M059J (cell line): ENCODE data around the gene KRT86. TPM values are rescaled to one million over a fixed set of nuclear protein-coding genes. Genes with fewer than 3 reads are reported as not detected.
"Not testable (repeated sequence)": the region's sequence is repeated elsewhere in the genome, so short reads cannot be mapped to it uniquely, and the experiment has no call there.

Experiments used
- DNase-seq: peaks from one replicate; pipeline ENCODE4 v3.0.0-alpha.2; 2012; ENCODE audit warnings: low read depth
- total RNA-seq: library from RNA; depleted of rRNA; stranded (reverse); fragments of >200 nt; shearing (Covaris generic); gene quantifications from 2 replicates; pipeline ENCODE4 v1.2.3, GENCODE V29; 2014

The KRT86 gene
- total RNA-seq, 1 experiment from 2014 or later = 8.1 TPM

- no peak for DNase-seq
Observed at GRCh38 chr12:52238916-52239646, 35.4 kb upstream of the KRT86 start.

GRCh38 chr12:52239767-52240166, 34.7 kb upstream of the KRT86 start:
- DNase-seq = no peak

DNA sequence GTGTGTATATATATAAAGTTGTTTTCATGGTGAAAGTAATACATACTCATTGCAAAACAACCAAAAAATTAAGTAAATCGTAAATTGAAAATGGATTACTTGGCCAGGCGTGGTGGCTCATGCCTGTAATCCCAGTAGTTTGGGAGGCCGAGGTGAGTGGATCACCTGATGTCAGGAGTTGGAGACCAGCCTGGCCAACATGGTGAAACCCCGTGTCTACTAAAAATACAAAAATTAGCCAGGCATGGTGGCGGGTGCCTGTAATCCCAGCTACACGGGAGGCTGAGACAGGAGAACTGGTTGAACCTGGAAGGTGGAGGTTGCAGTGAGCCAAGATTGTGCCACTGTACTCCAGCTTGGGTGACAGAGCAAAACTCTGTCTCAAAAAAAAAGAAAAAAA, 34.2 kb upstream of the KRT86 start:
- not testable (repeated sequence) for DNase-seq

GRCh38 chr12:52241205-52241842, 33.1 kb upstream of the KRT86 start:
- DNase-seq = no peak

DNA sequence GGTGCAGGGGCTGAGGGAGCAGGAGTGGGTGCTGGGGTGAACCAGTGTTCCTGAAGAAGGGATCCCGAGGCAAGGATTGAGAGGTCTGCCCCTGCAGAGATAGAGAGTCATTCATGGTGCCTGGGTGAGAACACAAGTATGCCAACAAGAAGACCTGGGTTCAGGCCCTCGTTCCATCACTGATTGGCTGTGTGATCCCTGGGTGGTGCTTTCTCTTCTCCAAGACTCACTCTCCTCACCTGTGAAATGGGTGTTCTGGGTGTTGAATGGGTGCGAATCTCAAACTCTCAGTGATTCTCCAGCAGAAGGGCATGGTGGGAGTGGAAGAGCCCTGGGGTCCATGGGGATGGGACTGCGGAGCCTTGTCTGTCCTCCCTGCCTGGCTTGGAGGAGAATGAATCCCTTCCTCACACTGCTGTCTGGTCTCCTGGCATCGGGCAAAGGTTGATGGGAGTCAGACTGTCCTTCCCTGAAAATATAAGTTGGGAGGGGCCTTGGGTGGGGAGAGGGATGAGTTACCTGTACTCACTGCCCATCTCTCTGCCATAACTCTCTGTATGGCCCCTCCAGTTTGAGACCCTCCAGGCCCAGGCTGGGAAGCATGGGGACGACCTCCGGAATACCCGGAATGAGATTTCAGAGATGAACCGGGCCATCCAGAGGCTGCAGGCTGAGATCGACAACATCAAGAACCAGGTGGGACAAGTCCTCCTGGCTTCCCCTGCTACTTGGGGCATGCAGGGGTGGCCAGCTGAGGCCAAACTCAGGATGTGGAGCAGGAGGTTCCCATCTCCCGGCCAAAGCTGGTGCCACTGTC, 31.8 kb upstream of the KRT86 start:
- no peak for DNase-seq

- peak; percentile 74 for DNase-seq
Observed at GRCh38 chr12:52243259-52243855, 31.1 kb upstream of the KRT86 start.

DNA sequence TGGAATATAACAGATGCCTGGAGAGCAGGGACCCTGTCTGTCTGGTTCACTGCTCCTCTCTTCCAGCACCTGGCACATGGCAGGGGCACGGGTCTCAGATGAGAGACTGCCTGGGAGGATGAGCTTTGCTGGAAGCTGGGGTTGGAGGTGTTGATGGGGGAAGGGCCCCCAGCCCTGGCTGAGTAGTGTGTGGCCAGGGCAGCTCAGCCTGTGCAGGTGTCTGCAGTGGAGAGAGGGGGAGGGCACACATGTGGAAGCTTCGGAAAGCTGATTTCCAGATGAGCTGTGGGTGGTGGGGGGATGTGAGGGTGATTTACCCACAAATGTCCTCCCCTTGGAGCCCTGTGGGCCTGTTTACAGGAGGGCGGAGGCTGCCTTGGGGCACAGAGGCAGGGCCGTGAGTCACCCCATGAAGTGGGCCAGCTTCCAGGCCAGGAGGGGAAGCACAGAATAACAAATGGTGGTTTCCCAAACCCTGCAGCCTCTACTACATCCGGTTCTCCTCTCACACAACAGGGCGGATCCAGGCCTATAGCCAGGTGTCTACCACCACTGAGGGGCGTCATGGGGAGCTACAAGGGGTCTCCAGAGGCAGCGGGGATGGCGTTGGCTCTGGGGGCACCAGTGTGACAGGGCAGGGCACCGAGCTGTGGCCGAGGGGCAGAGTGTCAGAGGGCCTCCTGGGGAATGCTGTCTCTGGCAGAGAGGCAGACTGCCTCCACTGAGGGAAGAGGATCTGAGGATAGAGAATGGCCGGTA, 30.4 kb upstream of the KRT86 start:
- peak; percentile 96 for DNase-seq

DNA sequence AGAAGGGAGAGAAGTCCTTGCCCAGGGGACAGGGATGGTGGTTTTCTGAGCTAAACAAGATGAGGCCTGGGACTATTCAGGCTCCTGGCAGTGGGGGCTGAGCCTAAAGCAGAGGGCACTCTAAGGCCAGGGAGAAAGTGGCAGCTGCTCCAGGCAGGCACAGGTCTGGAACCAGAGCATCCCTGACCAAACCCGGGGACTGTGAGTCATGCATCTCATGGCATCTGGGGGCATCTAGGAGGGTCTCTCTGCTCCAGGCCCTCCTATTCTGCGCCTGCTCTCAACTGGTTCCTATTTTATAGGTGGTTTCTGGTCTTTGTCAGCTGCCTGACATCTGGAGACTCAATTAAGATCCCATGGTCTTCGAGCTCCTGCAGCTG, 29.8 kb upstream of the KRT86 start:
- peak; percentile 48 for DNase-seq

GRCh38 chr12:52245259-52245961, 29.0 kb upstream of the KRT86 start:
- DNase-seq = no peak

DNA sequence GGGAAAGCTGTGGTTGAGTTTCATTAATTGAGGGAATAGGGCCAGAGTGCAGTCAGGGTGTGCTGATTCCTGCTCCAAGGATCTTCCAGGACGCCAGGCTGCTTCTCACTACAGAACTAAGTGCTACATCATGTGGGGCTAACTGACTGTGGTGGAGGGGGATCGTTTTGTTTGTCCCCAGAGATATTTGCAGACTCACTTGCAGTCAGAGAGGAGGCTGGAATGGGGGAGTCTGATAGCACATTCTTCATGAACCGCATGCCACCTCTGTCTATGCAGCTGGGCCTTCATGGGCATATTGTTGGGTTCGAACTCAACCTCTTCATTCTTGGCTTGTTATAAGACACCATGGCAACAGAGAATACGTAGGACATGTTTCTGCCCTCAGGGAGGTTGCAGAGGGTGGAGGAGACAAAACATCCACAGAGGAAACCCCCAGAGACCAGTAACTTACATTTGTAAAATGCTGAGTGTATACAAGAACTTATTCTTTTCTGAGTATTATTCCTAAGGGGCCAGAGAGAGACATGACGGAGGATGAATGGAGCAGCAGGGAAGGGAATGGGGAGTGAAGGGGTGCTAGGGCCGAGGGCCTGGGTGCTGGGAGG, 28.4 kb upstream of the KRT86 start:
- DNase-seq = peak; percentile 60

DNA sequence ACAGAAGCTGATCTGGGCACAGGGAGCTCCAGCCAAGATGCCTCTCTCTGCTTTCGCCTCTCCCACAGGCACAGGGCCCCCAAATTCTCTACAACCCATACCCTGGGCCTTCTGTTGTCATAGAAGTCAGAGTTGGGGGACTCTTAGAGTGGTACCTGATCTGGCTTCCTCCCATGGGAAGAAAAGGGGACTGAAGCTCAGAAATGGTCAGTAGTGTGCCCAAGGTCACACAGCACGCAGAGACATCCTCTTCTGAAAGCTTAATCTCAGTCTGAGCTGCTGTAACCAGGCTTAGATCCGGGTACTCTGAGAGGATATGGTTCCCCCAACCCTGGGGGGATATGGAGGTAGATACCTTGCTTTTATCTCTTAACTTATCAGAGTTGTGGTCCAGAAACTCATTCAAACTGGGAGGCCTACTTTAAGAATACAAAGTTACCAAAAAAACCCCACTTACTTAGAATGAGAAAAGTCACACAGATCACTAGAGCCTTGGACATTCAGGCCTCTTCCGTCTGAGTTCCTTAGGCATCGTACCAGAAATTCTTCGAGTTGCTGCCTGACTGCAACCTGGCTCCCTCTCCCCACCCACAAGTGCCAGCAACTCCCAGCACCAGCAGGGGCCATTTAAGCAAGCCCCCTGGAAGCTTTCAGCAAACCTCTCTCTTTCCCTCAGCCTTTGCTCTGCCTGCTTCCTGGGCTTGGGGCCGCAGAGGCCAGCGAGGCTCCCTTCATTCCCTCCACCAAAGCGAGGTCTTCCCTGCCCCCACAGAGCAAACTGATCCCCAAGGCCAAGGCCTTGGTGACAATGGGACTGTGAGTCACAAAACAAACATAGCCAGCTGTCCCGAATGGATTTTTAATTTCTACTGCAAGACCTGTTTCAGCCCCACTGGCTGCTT, 27.5 kb upstream of the KRT86 start:
- DNase-seq = peak; percentile 78

GRCh38 chr12:52247622-52248540, 26.6 kb upstream of the KRT86 start:
- DNase-seq = no peak

DNA sequence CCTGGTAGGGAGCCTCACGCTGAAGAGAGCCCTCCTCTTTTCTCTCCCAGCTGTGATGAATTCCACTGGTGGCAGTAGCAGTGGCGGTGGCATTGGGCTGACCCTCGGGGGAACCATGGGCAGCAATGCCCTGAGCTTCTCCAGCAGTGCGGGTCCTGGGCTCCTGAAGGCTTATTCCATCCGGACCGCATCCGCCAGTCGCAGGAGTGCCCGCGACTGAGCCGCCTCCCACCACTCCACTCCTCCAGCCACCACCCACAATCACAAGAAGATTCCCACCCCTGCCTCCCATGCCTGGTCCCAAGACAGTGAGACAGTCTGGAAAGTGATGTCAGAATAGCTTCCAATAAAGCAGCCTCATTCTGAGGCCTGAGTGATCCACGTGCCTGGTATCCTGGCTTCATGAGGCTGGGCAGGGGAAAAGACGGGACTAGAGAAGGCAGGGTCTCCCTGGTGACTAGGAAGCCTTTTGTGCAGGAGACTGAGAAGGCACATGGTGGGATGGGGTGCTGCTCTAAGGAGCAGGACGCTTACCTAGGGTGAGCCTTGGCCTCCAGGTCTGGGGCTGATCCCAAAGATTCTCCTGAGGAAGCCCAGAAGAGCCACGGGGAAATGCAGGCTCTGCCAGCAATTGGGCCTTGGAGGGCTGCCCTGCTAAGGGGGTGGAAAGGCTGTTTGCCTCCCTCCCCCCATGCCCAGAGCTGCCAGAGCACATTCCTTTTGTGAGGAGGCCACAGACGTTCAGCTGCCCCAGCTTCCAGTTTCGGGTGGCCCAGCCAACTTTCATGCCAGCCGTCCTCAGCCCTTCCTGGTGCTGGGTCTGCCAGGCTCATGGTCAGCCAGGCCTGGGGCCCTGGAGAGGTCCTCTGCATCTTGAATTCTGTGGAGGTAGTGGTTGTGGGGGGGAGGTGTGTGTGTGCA, 25.6 kb upstream of the KRT86 start:
- peak; percentile 58 for DNase-seq

- no peak for DNase-seq
Observed at GRCh38 chr12:52249511-52250047, 24.9 kb upstream of the KRT86 start.

DNA sequence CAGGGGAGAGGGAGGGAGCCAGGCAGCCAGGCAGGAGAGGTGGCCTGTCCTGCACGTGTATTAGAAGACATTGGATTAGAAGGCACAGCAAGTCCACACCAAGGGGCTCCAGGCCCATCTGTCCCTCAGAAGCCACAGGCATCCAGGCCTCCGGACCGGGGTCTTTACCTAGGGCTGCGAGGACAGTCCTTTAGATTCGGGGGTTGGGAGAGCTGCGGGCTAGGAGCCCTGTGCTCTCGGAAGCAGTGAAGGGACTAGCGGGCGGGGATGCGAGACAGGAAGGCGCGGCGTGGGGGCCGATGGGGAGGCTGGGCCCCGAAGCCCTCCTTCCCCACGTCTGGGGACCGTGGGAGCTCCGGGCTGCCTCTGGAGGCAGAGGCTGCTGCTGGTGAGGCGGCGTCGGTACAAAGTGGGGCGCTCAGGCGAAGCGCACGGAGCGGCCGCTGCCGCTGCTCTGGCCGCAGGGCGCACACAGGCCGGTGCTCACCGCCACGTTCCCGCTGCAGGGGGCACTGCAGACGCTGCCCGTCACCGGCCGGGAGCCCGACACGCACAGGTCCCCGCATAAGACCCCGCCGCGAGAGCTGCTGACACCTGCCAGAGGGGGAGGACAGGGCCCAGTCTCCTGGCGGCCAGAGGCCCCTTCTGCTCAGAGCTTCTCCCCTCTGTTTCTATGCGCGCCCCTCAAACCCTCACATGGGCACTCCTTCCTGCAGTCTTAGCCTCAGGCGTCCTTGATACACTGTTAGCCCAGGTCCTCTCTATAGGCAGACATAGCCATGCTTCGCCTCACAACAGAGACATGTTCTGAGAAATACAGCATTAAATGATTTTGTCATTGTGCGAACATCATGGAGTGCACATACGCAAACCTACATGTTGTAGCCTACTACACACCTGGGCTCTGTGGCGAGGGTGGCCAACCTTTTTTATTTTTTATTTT, 24.1 kb upstream of the KRT86 start:
- no peak for DNase-seq
